K562 (cell line): ENCODE data around the gene CERS2. TPM values are rescaled to one million over a fixed set of nuclear protein-coding genes. Genes with fewer than 3 reads are reported as not detected.

Experiments
- ARNT ChIP-seq, 2 experiments: fragments of 450-650 bp; IDR thresholded peaks; 2 replicates each; pipeline ENCODE4 v1.6.1; 2016; ENCODE audit warnings: mild to moderate bottlenecking in 1 of 2
- CCAR2 ChIP-seq: fragments of 200-400 bp; formaldehyde crosslinking; IDR thresholded peaks from 2 replicates; pipeline ENCODE4 v1.6.1; 2017; ENCODE audit warnings: mild to moderate bottlenecking, low read depth, low read length
- E2F5 ChIP-seq: sonication (generic); formaldehyde crosslinking; IDR thresholded peaks from 2 replicates; pipeline ENCODE4 v1.8.0; 2022; ENCODE audit warnings: mild to moderate bottlenecking, missing genetic modification reagents
- FOXK2 ChIP-seq, 2 experiments: fragments of 450-650 bp; IDR thresholded peaks in 1 of 2; conservative IDR thresholded peaks in 1 of 2; 2 replicates each; pipeline ENCODE4 v1.6.1; 2016; ENCODE audit warnings: low read depth in 2 of 2, mild to moderate bottlenecking in 1 of 2
- KLF1 ChIP-seq: fragments of 450-650 bp; IDR thresholded peaks from 2 replicates; pipeline ENCODE4 v1.6.1; 2016; ENCODE audit warnings: missing genetic modification characterization, missing compliant biosample characterization
- MITF ChIP-seq: IDR thresholded peaks from 2 replicates; pipeline ENCODE4 v1.6.1; 2014; ENCODE audit warnings: antibody characterized with exemption
- NFE2L1 ChIP-seq: fragments of 450-650 bp; IDR thresholded peaks from 2 replicates; pipeline ENCODE4 v1.6.1; 2016; ENCODE audit warnings: missing genetic modification characterization, low read depth, mild to moderate bottlenecking, missing compliant biosample characterization, moderate library complexity, borderline replicate concordance
- NFIC ChIP-seq: fragments of 450-650 bp; IDR thresholded peaks from 2 replicates; pipeline ENCODE4 v1.6.1; 2017; ENCODE audit warnings: mild to moderate bottlenecking, inconsistent platforms
- NR2C1 ChIP-seq, 2 experiments: fragments of 450-650 bp; IDR thresholded peaks; 2 replicates each; pipeline ENCODE4 v1.6.1; 2017; ENCODE audit warnings: mild to moderate bottlenecking in 2 of 2, antibody characterized with exemption in 1 of 2, inconsistent platforms in 1 of 2, missing compliant biosample characterization in 1 of 2, missing genetic modification characterization in 1 of 2
- OTX1 ChIP-seq: fragments of 450-650 bp; formaldehyde crosslinking; IDR thresholded peaks from 2 replicates; pipeline ENCODE4 v1.4.0; 2022; ENCODE audit warnings: mild to moderate bottlenecking
- PRDM10 ChIP-seq: fragments of 450-650 bp; IDR thresholded peaks from 2 replicates; pipeline ENCODE4 v1.6.1; 2018; ENCODE audit not compliant: partially characterized antibody
- SLC30A9 ChIP-seq: fragments of 250-450 bp; sonication (Bioruptor Pico); IDR thresholded peaks from 2 replicates; pipeline ENCODE4 v1.8.0; 2022; ENCODE audit warnings: mild to moderate bottlenecking, moderate library complexity
- TBL1XR1 ChIP-seq, 2 experiments: IDR thresholded peaks; 2 replicates each; pipeline ENCODE4 v1.6.1; 2012; ENCODE audit warnings: improper control_type of control experiment in 2 of 2, low read length in 2 of 2, mild to moderate bottlenecking in 1 of 2
- TSC22D4 ChIP-seq: fragments of 450-650 bp; IDR thresholded peaks from 2 replicates; pipeline ENCODE4 v1.6.1; 2016; ENCODE audit warnings: missing genetic modification characterization, missing biosample characterization, control low read depth
- WHSC1 ChIP-seq: IDR thresholded peaks from one replicate; pipeline ENCODE4 v1.6.1; 2012; ENCODE audit warnings: low read length, control low read depth, inconsistent platforms
- XRCC4 ChIP-seq: IDR thresholded peaks from one replicate; pipeline ENCODE4 v1.6.1; 2011; ENCODE audit not compliant: insufficient read depth, insufficient read length; ENCODE audit errors: extremely low read depth
- ZNF41 ChIP-seq: fragments of 250-450 bp; sonication (Bioruptor Pico); conservative IDR thresholded peaks from 2 replicates; pipeline ENCODE4 v1.4.0; 2020; ENCODE audit warnings: mild to moderate bottlenecking
- ZNF511 ChIP-seq: sonication (generic); formaldehyde crosslinking; IDR thresholded peaks from 2 replicates; pipeline ENCODE4 v1.8.0; 2022; ENCODE audit warnings: mild to moderate bottlenecking, missing genetic modification reagents
- ZNF584 ChIP-seq: fragments of 200-800 bp; sonication (Bioruptor generic); IDR thresholded peaks from 2 replicates; pipeline ENCODE4 v1.6.1; 2016; ENCODE audit warnings: low read depth, mild to moderate bottlenecking, missing genetic modification characterization, missing compliant biosample characterization
- polyA plus RNA-seq, 8 experiments: library from polyadenylated mRNA; depleted of rRNA in 4 of 8; stranded (reverse) in 5 of 8; unstranded in 3 of 8; fragments of >200 nt; fragmentation: Nextera tagmentation in 2 of 8; fragmentation: Illumina TruSeq in 1 of 8; extraction: Ambion mirVana in 2 of 8; extraction: Trizol in 1 of 8; gene quantifications; 2 replicates each; pipeline versions ENCODE4 v1.2.1 to v1.2.3, GENCODE V29; 2011 to 2014; ENCODE audit warnings: inconsistent platforms in 1 of 8, missing spikeins in 1 of 8
- total RNA-seq, 7 experiments: library from RNA; depleted of rRNA in 6 of 7; stranded (reverse); fragments of >200 nt in 6 of 7; fragmentation: Illumina TruSeq in 2 of 7; extraction: Trizol in 2 of 7; gene quantifications; 2 replicates each; pipeline versions ENCODE4 v1.2.1 to v1.2.3, GENCODE V29; 2011 to 2021; ENCODE audit warnings: low replicate concordance in 1 of 7

CERS2 gene
- total and polyA plus RNA-seq, 9 of the 15 experiments (the other 6 are each of a cell fraction or from before 2014, with no cell fraction given) = 23.4 to 295 (median 132) TPM

- TF ChIP-seq ZNF584 (no peak), ZNF511 (CRISPR knock-in tag) (peak; percentile 41; the same call in 1 of the 2 replicates), ARNT (IDR thresholded peaks at IDR 0.05) (peak; percentile 29 to 56; a peak in 1 of 4 replicates), MITF (no peak), NR2C1 (IDR thresholded peaks at IDR 0.05) (peak; percentile 89), NR2C1 (tag; IDR thresholded peaks at IDR 0.05) (peak; percentile 86; the same call in 1 of the 2 replicates), WHSC1 (no peak), SLC30A9 (CRISPR knock-in tag) (no peak), FOXK2 (conservative IDR thresholded peaks at IDR 0.05 in 1 of 2, IDR thresholded peaks at IDR 0.05 in 1 of 2; ENCODE audit: low read depth in 2 of 2) (no peak), ZNF41 (CRISPR knock-in tag) (no peak), CCAR2 (no peak), TBL1XR1 (IDR thresholded peaks at IDR 0.05; ENCODE audit: low read length in 2 of 2) (no peak), NFIC (peak; percentile 71), XRCC4 (no peak), KLF1 (no peak), NFE2L1 (tag) (no peak), OTX1 (CRISPR knock-in tag) (no peak), TSC22D4 (tag) (no peak), E2F5 (CRISPR knock-in tag) (no peak), PRDM10 (peak; percentile 19)
Measured at GRCh38 chr1:151008244-151009205, 33.9 kb upstream of the CERS2 start, which contains the start of gene PRUNE1 (continued).
